KMS-11 (cell line): ENCODE measurements around the gene CEP295NL.

Source experiments
- H2AFZ ChIP-seq: fragments of 200-600 bp; sonication (generic); 2 replicates; pipeline ENCODE4 v1.6.1; 2016; ENCODE audit warnings: antibody characterized with exemption, mixed run types, low read depth
- H3K27ac ChIP-seq: fragments of 200-600 bp; sonication (generic); 2 replicates; pipeline ENCODE4 v1.6.1; 2016; ENCODE audit warnings: mild to moderate bottlenecking, mixed run types
- H3K27me3 ChIP-seq: fragments of 200-600 bp; sonication (generic); 2 replicates; pipeline ENCODE4 v1.6.1; 2017; ENCODE audit warnings: mild to moderate bottlenecking, low read depth, mixed run types, moderate library complexity; ENCODE audit not compliant: insufficient read depth
- H3K36me3 ChIP-seq: fragments of 200-600 bp; sonication (generic); 2 replicates; pipeline ENCODE4 v1.6.1; 2017; ENCODE audit warnings: mild to moderate bottlenecking, mixed run types; ENCODE audit not compliant: insufficient read depth
- H3K4me1 ChIP-seq: fragments of 200-600 bp; sonication (generic); 2 replicates; pipeline ENCODE4 v1.6.1; 2016; ENCODE audit warnings: mild to moderate bottlenecking, low read depth, mixed run types; ENCODE audit not compliant: poor library complexity, severe bottlenecking
- H3K4me2 ChIP-seq: fragments of 200-600 bp; sonication (generic); 2 replicates; pipeline ENCODE4 v1.7.0; 2016; ENCODE audit warnings: mild to moderate bottlenecking, mixed run types
- H3K4me3 ChIP-seq: fragments of 200-600 bp; sonication (generic); IDR thresholded peaks from 2 replicates; pipeline ENCODE4 v1.6.1; 2017; ENCODE audit warnings: low read depth, low read length, mixed read lengths; ENCODE audit not compliant: insufficient read depth
- H3K79me2 ChIP-seq: fragments of 200-600 bp; sonication (generic); 2 replicates; pipeline ENCODE4 v1.6.1; 2016; ENCODE audit warnings: low read depth, mixed run types; ENCODE audit not compliant: insufficient read depth
- H3K9ac ChIP-seq: fragments of 200-600 bp; sonication (generic); 2 replicates; pipeline ENCODE4 v1.6.1; 2016; ENCODE audit warnings: mild to moderate bottlenecking, mixed run types
- H4K20me1 ChIP-seq: fragments of 200-600 bp; sonication (generic); 2 replicates; pipeline ENCODE4 v1.6.1; 2016; ENCODE audit warnings: mild to moderate bottlenecking, mixed run types; ENCODE audit not compliant: insufficient read depth
- CTCF ChIP-seq: fragments of 200-600 bp; sonication (generic); conservative IDR thresholded peaks from 2 replicates; pipeline ENCODE4 v1.6.1; 2017; ENCODE audit warnings: low read depth, mild to moderate bottlenecking, antibody characterized with exemption, low read length, moderate library complexity, mixed read lengths

CEP295NL gene

GRCh38 chr17:78889531-78889930 is 13.5 kb downstream of the CEP295NL start:
- Histone ChIP-seq H3K36me3 (no peaks in the 10 kb centered on the region), H3K9ac (peak overlapping the region; percentile 64), H3K79me2 (peaks cover 52% of the 10 kb centered on the region), H4K20me1 (no peaks in the 10 kb centered on the region), H3K4me3 (no peak overlapping the region), H3K4me2 (peak overlapping the region; percentile 87), H3K27ac (peak overlapping the region; percentile 94), H3K4me1 (peaks cover 83% of the 10 kb centered on the region), H2AFZ (peak overlapping the region; percentile 0; the same call in 1 of the 2 replicates), H3K27me3 (no peaks in the 10 kb centered on the region)
- no peak for TF ChIP-seq CTCF

- H3K4me1 ChIP-seq = peaks cover 78% of the 10 kb centered on the region
- TF ChIP-seq CTCF = no peak
- no peaks in the 10 kb centered on the region for H4K20me1 ChIP-seq
- peak overlapping the region; percentile 64; the same call in 1 of the 2 replicates for H3K9ac ChIP-seq
- peak overlapping the region; percentile 94 for H3K27ac ChIP-seq
- no peaks in the 10 kb centered on the region for H3K27me3 ChIP-seq
- peaks cover 50% of the 10 kb centered on the region for H3K79me2 ChIP-seq
- H3K36me3 ChIP-seq = no peaks in the 10 kb centered on the region
- H3K4me3 ChIP-seq = no peak overlapping the region
- peak overlapping the region; percentile 87 for H3K4me2 ChIP-seq
- H2AFZ ChIP-seq = peak overlapping the region; percentile 0; the same call in 1 of the 2 replicates
These were observed 14.0 kb downstream of the CEP295NL start for GRCh38 chr17:78888941-78889518.

GRCh38 chr17:78886954-78887353 is 16.0 kb downstream of the CEP295NL start:
- Histone ChIP-seq H4K20me1 (no peaks in the 10 kb centered on the region), H3K4me3 (no peak overlapping the region), H3K79me2 (peaks cover 32% of the 10 kb centered on the region), H3K27me3 (no peaks in the 10 kb centered on the region), H3K4me2 (no peak overlapping the region), H3K36me3 (no peaks in the 10 kb centered on the region), H3K27ac (no peak overlapping the region), H3K4me1 (peaks cover 59% of the 10 kb centered on the region), H3K9ac (no peak overlapping the region), H2AFZ (no peak overlapping the region)
- TF ChIP-seq CTCF = no peak

- Histone ChIP-seq H3K4me1 (peaks cover 49% of the 10 kb centered on the region), H3K4me3 (no peak overlapping the region), H3K27me3 (no peaks in the 10 kb centered on the region), H3K27ac (no peak overlapping the region), H2AFZ (no peak overlapping the region), H3K36me3 (no peaks in the 10 kb centered on the region), H3K79me2 (peaks cover 31% of the 10 kb centered on the region), H3K4me2 (no peak overlapping the region), H4K20me1 (no peaks in the 10 kb centered on the region), H3K9ac (no peak overlapping the region)
- no peak for TF ChIP-seq CTCF
These were observed 17.0 kb downstream of the CEP295NL start for GRCh38 chr17:78885956-78886355.
